ENCODE results near the gene LARP1B.
"Not testable (repeated sequence)": the region's sequence is repeated elsewhere in the genome, so short reads cannot be mapped to it uniquely, and the experiment has no call there.

LARP1B gene

DNA sequence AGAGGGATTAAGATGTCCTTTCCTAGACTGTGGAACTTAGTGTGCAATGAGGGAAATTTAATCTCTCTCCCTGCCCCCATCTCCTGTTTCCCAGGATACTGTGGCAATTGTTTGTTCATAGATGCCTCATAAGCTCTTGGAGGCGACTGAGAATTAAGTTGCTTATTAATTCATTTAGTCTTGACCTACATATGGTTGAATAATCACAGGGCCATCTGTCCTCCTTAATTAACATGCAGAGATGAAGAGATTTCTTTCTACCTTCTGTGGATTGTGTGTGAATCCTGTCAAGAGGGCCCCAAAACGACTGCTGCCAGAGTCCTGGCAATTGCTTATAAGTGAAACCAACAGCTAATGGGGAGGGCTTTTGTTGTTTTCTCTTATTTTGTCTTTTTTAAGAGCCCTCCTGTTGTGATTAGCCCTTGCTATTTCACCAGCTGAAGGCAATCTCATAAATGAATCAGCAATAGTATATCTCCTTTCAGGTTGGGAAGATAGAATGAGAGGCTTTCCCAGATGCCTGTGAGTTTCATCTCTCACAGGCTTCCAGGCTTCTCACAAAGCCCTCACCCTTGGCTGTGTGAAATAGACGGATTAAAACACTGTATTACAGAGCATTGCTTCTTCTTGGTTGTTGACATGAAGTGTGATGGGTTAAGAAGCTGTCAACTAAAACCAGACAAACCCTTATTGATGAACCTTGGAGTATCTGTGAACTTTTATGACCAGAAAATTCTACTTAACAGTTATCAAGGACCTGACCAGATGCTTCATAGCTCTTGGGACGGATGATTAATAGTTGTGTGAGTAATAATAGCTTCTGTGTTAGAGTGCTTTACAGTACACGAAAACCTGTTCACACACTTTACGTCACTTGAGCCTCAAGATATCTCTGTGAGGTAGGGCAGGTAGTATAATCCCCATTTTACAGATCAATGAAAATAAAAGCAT lies 168.0 kb downstream of the LARP1B start:
- DNase-seq = no peak

DNA sequence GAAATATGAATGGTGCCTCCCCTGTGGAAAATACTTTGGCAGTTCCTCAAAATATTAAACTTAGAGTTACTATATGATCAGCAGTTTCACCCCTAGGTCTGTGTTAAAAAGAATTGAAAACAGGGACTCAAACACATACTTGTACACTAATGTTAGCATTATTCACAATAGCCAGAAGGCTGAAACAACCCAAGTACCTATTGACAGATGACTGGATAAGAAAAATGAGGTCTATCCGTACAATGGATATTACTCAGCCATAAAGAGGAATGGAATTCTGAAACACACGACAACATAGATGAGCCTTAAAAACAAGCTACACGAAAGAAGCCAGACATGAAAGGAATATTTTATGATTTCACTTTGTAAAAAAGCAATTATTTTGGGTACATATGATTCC lies 171.6 kb downstream of the LARP1B start:
- no peak for DNase-seq

DNA sequence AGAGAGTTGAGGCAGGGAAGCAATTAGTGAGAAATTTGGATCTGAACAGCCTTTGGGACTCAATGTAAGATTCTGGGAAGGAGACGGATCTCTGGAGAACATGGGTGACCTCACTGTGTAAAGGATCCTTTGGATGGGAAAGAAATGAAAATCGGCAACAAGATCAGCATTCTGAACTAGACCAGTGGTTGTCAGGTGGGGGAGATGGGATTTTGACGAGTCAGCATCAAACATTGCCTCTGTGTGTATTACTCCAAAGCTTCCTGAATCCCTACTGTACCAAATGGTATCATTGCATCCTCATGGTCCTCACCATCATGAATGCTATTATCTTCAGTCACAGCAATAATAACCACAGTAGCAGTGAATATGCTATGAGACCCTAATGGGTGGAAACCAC lies 173.7 kb downstream of the LARP1B start:
- DNase-seq = no peak

DNA sequence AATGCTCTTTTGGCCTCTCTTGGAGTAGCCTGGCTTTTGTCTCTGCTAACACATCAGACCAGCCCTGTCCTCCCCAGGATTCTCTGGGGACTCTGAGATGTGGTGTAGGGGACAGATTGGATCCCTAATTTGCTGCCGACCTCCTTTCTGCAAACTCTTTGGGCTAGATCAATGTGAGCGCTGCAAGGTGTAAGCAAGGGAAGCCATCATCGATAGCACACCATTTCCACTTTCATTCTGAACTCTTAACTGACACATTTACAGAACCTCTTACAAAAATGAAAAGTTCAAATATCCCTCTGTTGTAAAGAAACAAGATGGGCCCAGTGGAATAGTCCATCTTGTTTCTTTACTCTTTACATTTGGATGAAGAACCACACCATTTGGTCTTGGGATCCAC lies 179.9 kb downstream of the LARP1B start:
- no peak for DNase-seq

DNA sequence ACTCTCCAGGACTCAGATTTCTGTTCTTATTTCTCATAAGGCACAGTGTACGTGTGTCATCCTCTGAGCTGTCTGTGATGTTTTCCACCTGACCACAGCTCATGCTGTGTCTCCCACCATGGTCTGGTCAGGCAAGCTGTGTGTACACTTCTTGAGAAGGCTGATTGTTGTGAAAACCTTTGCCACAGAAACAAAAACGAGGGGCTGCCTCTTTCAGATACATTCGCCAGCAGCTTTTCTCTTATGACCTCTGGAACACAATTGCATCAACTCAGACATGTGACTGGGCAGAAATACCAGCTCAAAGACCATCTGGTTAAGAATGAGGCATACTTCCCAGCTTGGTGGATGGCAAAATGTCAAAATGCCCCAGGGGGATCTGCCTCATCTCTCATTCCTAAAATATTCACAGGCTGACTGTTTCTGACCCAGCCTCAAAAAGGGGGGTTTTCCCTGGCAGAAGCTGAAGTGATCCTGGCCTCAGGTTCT lies 180.4 kb downstream of the LARP1B start:
- no peak for DNase-seq

DNA sequence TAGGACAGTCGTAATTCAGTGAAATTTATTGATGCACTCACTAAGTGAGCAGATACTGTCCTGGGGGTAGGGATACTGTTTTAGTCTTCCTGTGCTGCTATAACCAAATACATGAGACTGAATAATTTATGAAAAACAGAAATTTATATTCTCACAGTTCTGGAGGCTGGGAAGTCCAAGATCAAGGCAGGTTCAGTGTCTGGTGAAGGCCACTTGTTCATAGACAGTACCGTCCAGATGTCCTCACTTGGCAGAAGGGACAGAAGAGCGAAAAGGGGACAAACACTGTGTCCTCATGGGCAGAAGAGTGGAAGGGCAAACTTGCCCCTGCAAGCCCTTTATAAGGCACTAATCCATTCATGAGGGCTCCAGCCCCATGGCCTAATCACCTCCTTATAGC lies 180.9 kb downstream of the LARP1B start:
- DNase-seq = no peak

DNA sequence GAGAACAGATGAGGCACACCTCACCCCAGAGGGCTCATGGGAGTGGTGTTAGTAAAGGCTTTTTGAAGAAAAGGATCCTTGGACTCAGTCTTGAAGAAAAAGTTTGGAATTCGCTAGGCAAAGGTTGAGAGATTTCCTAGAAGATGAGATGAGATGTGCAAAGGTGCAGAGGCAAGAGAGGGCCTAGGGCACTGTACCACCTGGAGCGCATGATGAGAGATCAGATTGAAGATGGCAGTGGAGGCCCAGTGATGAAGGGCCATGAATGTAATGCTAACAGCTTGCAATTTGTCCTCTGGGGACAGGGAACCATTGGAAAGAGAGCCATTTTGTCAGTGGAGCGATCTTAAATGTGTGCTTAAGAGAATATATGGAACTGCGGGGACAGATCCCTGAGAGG lies 181.5 kb downstream of the LARP1B start:
- DNase-seq = no peak

DNA sequence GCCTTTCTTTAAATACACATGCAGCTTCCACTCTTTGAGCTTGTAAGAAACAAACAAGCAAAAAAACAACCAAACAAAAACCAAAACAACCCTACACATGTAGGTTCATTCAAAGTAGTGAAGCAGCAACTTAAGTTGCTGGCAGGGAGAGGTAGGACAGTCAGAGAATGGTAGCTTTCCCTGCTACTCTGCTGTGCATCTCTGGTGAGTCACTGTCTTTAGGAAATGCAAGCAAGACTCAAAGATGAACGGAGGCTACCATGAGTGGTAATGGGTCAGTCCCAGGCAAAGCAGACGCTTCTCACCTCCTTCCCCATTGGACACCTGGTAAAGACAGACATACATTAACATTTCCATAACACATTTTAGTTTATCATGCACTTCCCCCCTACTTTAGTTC lies 183.3 kb downstream of the LARP1B start:
- DNase-seq = no peak

DNA sequence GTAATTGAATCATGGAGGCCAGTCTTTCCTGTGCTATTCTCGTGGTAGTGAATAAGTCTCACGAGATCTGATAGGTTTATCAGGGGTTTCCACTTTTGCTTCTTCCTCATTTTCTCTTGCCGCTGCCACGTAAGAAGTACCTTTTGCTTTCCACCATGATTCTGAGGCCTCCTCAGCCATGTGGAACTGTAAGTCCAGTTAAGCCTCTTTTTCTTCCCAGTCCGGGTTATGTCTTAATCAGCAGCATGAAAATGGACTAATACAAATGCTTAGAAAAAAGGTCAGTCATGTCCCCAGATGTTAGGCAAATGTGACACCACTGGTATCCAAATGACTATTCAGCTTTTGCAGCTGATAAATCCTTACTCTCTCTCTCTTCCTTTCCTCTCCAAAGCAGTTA lies 184.3 kb downstream of the LARP1B start:
- not testable (repeated sequence) for DNase-seq

DNA sequence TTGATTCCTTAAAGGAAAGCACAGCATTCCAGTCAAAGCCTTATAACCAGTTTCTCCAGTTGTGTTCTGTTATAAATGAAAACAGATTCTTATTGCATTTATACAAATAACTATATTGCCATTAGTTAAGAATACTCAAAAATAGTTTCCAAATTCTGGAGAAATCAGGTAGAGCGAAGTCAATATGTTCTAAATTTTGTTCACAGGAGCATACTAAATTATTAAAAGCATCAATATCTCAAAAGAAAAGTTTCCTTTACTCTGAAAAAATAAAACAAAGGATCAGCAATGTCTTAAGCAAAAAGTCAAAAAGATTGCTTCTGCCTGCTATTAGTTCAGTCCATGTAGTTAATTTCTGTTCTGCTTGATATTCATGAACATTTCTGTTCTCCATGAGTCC lies 186.8 kb downstream of the LARP1B start:
- no peak for DNase-seq

DNA sequence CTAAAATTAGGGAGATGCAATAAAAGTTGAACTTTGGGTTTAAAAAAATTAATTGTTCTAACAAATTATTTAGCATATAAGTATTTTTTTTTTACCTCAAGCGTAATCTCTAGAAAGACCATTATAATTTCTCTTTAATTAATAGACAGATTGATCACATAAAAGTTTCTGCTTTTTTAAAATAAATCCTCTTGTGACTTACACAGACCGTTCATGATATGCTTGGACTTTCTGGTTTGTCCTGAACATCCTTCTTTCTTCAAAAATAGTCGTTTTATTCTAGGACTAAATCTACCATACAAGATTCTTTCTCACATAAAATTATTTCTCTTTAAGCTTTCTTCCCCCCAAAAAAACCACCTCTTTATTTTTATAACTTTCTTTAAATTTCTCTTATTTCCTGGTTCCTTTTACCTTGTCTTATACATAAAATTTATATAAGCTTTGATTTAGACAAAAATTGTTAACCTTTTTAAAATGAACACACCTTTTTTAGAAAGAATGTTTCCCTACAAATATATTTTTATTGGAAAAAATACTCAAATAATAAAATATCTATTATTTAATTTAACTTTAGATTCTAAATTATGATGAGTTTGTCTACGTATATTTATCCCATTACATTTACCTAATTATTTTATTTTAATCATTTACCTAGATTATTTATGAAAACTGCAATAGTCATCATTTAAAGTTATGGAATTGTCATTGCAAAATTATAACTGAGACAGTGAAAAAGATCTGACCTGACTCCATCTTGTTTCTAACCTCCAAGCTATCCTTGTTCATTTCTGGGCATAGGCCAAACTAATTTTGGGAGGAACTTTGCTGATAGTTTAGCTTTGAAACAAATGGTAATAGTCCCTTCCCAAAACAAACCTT lies 188.9 kb downstream of the LARP1B start:
- DNase-seq = no peak

DNA sequence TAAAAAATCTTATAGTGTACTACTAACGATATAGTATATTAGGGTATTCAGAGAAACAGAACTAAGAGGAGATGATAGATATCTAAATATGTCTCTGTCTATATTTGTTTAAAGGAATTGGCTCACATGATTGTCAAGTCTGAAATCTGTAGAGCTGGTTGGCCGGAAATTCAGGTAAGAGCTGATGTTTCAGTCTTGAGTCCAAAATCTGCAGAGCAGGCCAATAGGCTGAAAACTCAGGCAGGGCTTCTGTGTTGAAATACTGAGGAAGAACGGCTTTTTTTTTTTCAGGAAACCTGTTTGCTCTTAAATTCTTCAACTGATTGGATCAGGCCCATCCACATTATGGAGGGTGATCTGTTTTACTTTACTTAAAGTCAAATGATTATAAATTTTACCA lies 194.8 kb downstream of the LARP1B start:
- no peak for DNase-seq

DNA sequence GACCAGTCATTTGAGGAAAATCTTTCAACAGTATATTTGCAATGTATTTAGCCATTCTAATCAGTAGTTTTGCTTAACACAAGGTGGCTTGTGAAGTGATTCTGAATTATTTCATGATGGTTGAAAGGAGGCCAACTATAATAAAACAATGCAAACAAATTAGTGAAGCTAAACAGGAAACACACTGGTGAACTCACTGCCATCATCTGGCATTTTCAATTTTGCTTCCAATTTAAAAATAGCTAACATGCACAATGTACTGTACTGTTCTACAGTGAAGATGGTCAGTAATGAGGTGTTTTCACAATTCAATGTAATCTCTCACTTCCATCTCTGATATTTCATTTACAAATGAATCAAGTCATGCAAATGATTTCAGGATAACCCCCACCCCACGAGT lies 195.4 kb downstream of the LARP1B start:
- no peak for DNase-seq

DNA sequence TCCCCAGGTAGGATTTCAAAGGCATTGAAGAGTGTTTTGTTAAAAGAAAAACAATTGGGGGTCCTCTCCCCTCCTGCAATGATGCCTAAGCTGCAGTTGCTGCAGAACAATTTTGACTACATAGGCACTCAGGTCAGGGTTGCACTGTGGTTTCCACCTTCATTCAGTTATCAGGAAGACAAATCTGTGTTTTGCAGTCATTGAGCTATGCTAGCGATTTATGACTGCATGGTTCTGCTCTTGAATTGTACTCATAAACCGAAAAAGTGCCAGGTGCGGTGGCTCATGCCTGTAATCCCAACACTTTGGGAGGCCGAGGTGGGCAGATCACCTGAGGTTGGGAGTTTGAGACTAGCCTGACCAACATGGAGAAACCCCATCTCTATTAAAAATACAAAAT lies 197.1 kb downstream of the LARP1B start:
- not testable (repeated sequence) for DNase-seq

DNA sequence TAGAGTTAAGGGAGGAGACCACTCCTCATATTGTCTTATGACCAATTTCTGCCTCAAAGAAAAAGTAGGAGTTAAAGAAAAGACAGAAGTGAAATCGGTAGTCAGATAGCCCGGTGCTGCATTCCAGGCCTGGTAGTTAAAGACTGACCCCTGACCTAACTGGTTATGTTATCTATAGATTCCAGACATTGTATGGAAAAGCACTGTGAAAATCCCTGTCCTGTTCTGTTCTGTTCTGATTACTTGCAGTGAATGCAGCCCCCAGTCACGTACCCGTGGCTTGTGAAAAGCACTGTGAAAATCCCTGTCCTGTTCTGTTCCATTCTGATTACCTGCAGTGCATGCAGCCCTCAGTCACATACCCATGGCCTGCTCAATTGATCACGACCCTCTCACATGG lies 198.8 kb downstream of the LARP1B start:
- DNase-seq = not testable (repeated sequence)
